ENCODE data around the gene EGFLAM. TPM values are rescaled to one million over a fixed set of nuclear protein-coding genes. Genes with fewer than 3 reads are reported as not detected.

EGFLAM gene
- total and polyA plus RNA-seq, 2 of the 4 experiments (the other 2 are of a cell fraction), result 0.77 to 1.1 TPM

GRCh38 chr5:38478166-38478565, 219.8 kb downstream of the EGFLAM start:
- Histone ChIP-seq H3K9ac (ENCODE audit: low read depth, low read length) (no peak overlapping the region), H3K27me3 (ENCODE audit: control insufficient read depth, insufficient read depth, low read length) (no peaks in the 10 kb centered on the region), H3K14ac (replicated peaks; ENCODE audit: low read depth, low read length) (no peak overlapping the region), H3K4ac (ENCODE audit: low read depth, low read length) (no peak overlapping the region), H4K20me1 (ENCODE audit: insufficient read depth, low read length) (no peaks in the 10 kb centered on the region), H3K4me2 (ENCODE audit: low read depth, low read length) (no peak overlapping the region), H2BK120ac (ENCODE audit: low read depth, low read length) (no peak overlapping the region), H2BK20ac (ENCODE audit: low read depth, low read length) (no peak overlapping the region), H2AK5ac (ENCODE audit: low read depth, low read length) (no peak overlapping the region), H4K8ac (ENCODE audit: low read depth in 2 of 2, low read length in 2 of 2) (no peak overlapping the region), H3K9me3 (ENCODE audit: control insufficient read depth, insufficient read depth, low read length) (no peaks in the 10 kb centered on the region), H3K4me1 (ENCODE audit: control insufficient read depth, insufficient read depth, low read length) (no peaks in the 10 kb centered on the region; the same call in 1 of the 2 replicates), H3K36me3 (ENCODE audit: control insufficient read depth, insufficient read depth, low read length) (peaks cover 10% of the 10 kb centered on the region), H2BK15ac (ENCODE audit: low read depth, low read length) (no peak overlapping the region), H3K23ac (ENCODE audit: low read depth, low read length) (no peak overlapping the region), H4K91ac (ENCODE audit: insufficient read depth, low read depth, low read length) (no peak overlapping the region), H3K4me3 (ENCODE audit: insufficient read depth, low read depth, low read length) (no peak overlapping the region), H3K79me1 (ENCODE audit: low read depth in 1 of 2, low read length in 2 of 2) (no peaks in the 10 kb centered on the region), H2AK9ac (replicated peaks; ENCODE audit: low read depth, low read length, poor library complexity) (no peak overlapping the region), H3K27ac (ENCODE audit: insufficient read depth, low read length) (no peak overlapping the region), H4K5ac (ENCODE audit: low read depth, low read length) (no peak overlapping the region), H3K9me1 (ENCODE audit: insufficient read depth, low read length) (no peaks in the 10 kb centered on the region; the same call in 1 of the 2 replicates), H3K18ac (ENCODE audit: low read depth, low read length) (no peak overlapping the region), H2BK5ac (ENCODE audit: low read depth, low read length, poor library complexity, severe bottlenecking) (no peak overlapping the region), H2AFZ (replicated peaks; ENCODE audit: low read length, poor library complexity) (no peak overlapping the region), H3K56ac (ENCODE audit: extremely low read depth, insufficient read depth, low read length) (no peak overlapping the region)
- in situ Hi-C loops (cut with MboI; ENCODE audit: low sequenced_read_pairs) (no loop called here), dilution Hi-C loops (cut with HindIII; ENCODE audit: low sequenced_read_pairs, unreplicated experiment) (no loop called here), intact Hi-C loops (cut with micrococcal nuclease) (no loop called here)
- no CpG with 5 or more reads among the region's 3 CpGs for WGBS, 2 experiments (ENCODE audit: extremely low coverage in 2 of 2, insufficient read length in 1 of 2)
- ATAC-seq (ENCODE audit: low read depth) (no peak), DNase-seq (no peak)
- BruUV-seq (replicated peaks), result no TSS peak
- ChIA-PET CTCF (interaction anchor here (0.6 kb wide), 2 partner anchors 13 to 726 kb away, joined by 3 to 4 read pairs; no protein-coding TSS in a partner anchor), POLR2A (ENCODE audit: unreplicated experiment) (no interaction called here)
- TF ChIP-seq MAZ (IDR thresholded peaks at IDR 0.05; ENCODE audit: borderline replicate concordance, low read depth, low read length) (no peak), FOS (IDR thresholded peaks at IDR 0.05; ENCODE audit: low read depth, low read length) (no peak), MXI1 (IDR thresholded peaks at IDR 0.05; ENCODE audit: borderline replicate concordance, low read depth, low read length) (no peak), CHD1 (IDR thresholded peaks at IDR 0.05; ENCODE audit: low read depth, low read length) (no peak), RAD21 (IDR thresholded peaks at IDR 0.05; ENCODE audit: low read length) (no peak), RFX5 (IDR thresholded peaks at IDR 0.05; ENCODE audit: low read depth, low read length) (no peak), SMC3 (IDR thresholded peaks at IDR 0.05; ENCODE audit: low read depth, low read length) (no peak), NFE2L2 (IDR thresholded peaks at IDR 0.05; ENCODE audit: low read depth, low read length) (no peak), RCOR1 (IDR thresholded peaks at IDR 0.05; ENCODE audit: insufficient replicate concordance, low read length) (no peak), CEBPB (IDR thresholded peaks at IDR 0.05; ENCODE audit: low read depth, low read length) (no peak), MAFK (IDR thresholded peaks at IDR 0.05; ENCODE audit: low read depth, low read length) (no peak), BHLHE40 (IDR thresholded peaks at IDR 0.05; ENCODE audit: low read depth, low read length) (no peak), POLR2A (IDR thresholded peaks at IDR 0.05; ENCODE audit: low read depth, low read length) (no peak)

Measured in IMR-90 (cell line).